Measurements from ENCODE around the gene MYH11. TPM values are rescaled to one million over a fixed set of nuclear protein-coding genes. Genes with fewer than 3 reads are reported as not detected.

Gene MYH11
- total and polyA plus RNA-seq, 7 donors: 6.1 to 26.4 (median 14.1) TPM

DNA sequence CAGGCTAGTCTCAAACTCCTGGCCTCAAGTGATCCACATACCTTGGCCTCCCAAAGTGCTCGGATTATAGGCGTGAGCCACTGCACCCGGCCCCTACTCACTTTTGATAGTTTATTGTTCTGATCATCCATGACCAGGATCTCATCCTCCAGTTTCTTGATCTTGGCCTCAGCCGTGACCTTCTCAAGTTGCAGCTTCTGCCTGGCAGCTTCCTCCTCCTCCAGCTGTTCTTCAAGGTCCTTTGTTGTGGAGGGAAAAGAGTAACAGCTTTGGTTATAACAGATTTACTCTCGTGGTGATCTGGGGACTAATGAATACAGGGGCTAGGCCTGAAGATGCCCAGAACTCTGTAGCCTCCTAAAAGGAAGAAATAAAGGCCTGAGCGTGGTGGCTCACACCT lies 116.9 kb downstream of the MYH11 start:
- Histone ChIP-seq H3K9me3 (no peaks in the 10 kb centered on the region), H3K27me3 (ENCODE audit: insufficient read depth in 3 of 3, low read length in 2 of 3) (no peaks in the 10 kb centered on the region), H3K27ac (no peak overlapping the region), H3K4me1 (no peaks in the 10 kb centered on the region), H3K4me3 (no peak overlapping the region), H3K36me3 (ENCODE audit: insufficient read depth in 1 of 2, low read depth in 1 of 2) (no peaks in the 10 kb centered on the region)
- intact Hi-C loops (cut with DNase I): no loop called here
- TF ChIP-seq, protein P1, sequence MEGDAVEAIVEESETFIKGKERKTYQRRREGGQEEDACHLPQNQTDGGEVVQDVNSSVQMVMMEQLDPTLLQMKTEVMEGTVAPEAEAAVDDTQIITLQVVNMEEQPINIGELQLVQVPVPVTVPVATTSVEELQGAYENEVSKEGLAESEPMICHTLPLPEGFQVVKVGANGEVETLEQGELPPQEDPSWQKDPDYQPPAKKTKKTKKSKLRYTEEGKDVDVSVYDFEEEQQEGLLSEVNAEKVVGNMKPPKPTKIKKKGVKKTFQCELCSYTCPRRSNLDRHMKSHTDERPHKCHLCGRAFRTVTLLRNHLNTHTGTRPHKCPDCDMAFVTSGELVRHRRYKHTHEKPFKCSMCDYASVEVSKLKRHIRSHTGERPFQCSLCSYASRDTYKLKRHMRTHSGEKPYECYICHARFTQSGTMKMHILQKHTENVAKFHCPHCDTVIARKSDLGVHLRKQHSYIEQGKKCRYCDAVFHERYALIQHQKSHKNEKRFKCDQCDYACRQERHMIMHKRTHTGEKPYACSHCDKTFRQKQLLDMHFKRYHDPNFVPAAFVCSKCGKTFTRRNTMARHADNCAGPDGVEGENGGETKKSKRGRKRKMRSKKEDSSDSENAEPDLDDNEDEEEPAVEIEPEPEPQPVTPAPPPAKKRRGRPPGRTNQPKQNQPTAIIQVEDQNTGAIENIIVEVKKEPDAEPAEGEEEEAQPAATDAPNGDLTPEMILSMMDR (IDR thresholded peaks at IDR 0.05): no peak
- 58 to 64% (median 63%) methylated on average over 6 of the region's 6 CpGs for WGBS, 3 donors
- no peak for ATAC-seq
- no peak for DNase-seq

DNA sequence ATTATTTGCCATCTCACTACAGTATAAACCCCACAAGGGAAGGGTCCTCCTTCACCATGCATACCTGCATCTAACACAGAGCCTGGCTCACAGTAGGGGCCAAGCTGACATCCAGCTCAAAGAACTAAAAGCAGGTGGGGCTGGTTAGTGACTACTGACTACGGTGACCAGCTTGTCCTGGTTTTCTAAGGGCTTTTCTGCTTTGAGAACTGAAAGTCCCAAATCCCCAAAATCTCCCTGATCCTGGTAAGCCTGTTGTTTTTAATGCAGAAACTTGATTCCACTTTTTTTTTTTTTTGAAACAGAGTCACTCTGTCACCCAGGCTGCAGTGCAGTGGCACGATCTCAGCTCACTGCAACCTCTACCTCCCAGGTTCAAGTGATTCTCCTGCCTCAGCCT lies 117.4 kb downstream of the MYH11 start:
- Histone ChIP-seq H3K27me3 (ENCODE audit: insufficient read depth in 3 of 3, low read length in 2 of 3) (no peaks in the 10 kb centered on the region), H3K4me1 (no peaks in the 10 kb centered on the region), H3K36me3 (ENCODE audit: insufficient read depth in 1 of 2, low read depth in 1 of 2) (no peaks in the 10 kb centered on the region), H3K27ac (no peak overlapping the region), H3K9me3 (no peaks in the 10 kb centered on the region), H3K4me3 (no peak overlapping the region)
- DNase-seq: no peak
- TF ChIP-seq, protein P1 (IDR thresholded peaks at IDR 0.05): no peak
- no peak for ATAC-seq
- intact Hi-C loops (cut with DNase I): no loop called here
- 60 to 76% (median 76%) methylated on average over 2 of the region's 2 CpGs for WGBS, 3 donors

DNA sequence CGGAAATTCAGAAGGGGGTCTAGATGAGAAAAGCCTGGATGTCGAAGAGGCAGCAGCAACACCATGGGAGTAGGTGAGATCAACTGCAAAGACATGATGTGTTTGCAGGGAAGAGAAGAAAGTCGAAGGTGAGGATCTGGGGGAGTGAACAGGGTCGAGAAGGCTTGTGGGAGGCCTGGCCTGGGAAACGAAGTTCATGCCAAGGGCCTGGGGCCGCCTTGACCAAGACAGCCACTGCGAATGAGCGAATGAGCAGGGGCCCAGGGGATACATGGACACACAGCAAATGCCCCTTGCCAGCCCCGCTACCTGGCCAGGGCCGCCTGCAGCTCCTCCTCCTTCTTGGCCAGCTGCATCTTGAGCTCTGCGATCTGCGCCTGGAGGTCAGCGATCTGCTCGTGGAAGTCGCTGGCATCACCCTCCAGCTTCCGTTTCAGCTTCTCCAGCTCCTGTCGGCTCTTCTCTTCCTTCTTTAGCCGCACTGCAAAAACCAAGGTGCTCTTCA lies 119.6 kb downstream of the MYH11 start:
- ATAC-seq: no peak
- Histone ChIP-seq H3K9me3 (no peaks in the 10 kb centered on the region), H3K4me3 (no peak overlapping the region), H3K27me3 (ENCODE audit: insufficient read depth in 3 of 3, low read length in 2 of 3) (no peaks in the 10 kb centered on the region), H3K36me3 (ENCODE audit: insufficient read depth in 1 of 2, low read depth in 1 of 2) (no peaks in the 10 kb centered on the region), H3K4me1 (no peaks in the 10 kb centered on the region), H3K27ac (no peak overlapping the region)
- TF ChIP-seq, protein P1 (IDR thresholded peaks at IDR 0.05): no peak
- intact Hi-C loops (cut with DNase I): no loop called here
- 80 to 90% (median 86%) methylated on average over 13 to 18 of the region's 18 CpGs for WGBS, 3 donors
- no peak for DNase-seq

DNA sequence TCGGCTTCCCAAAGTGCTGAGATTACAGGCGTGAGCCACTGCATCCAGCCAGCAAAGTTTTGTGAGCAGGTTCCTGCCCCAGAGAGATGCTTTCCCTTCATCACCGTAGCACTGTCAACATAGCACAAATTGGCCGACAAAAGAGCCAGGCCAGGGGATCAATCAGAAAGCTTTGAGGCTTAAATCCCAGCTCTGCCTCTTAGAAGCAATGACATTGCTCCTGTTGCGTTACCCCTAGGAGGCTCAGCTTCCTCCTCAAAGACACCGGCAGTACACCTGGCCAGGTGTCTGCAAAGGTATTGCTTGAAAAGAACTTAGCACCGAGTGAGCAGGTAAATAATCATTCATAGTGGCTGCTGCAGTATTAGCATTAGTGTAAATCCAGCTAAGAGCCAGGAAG lies 120.3 kb downstream of the MYH11 start:
- no peaks in the 10 kb centered on the region for H3K4me1 ChIP-seq

More for the DNA sequence above, 120.3 kb downstream of the MYH11 start:
- Histone ChIP-seq H3K4me3 (no peak overlapping the region), H3K27ac (no peak overlapping the region), H3K27me3 (ENCODE audit: insufficient read depth in 3 of 3, low read length in 2 of 3) (no peaks in the 10 kb centered on the region), H3K36me3 (ENCODE audit: insufficient read depth in 1 of 2, low read depth in 1 of 2) (no peaks in the 10 kb centered on the region), H3K9me3 (no peaks in the 10 kb centered on the region)
- no peak for ATAC-seq
- intact Hi-C loops (cut with DNase I): no loop called here
- no peak for DNase-seq
- 71 to 81% (median 79%) methylated on average over 7 of the region's 7 CpGs for WGBS, 3 donors
- TF ChIP-seq, protein P1 (IDR thresholded peaks at IDR 0.05): no peak

Measured in psoas muscle (tissue), 8 donors.